Measurements from ENCODE around the gene CCDC57. TPM values are rescaled to one million over a fixed set of nuclear protein-coding genes. Genes with fewer than 3 reads are reported as not detected.
A peak's percentile ranks its signal among the peaks of the same experiment; 100 is the strongest.

Gene CCDC57
- total and polyA plus RNA-seq, 2 of the 8 experiments (the other 6 are each of a cell fraction or from before 2014, with no cell fraction given) = 8.4 to 12.9 TPM

GRCh38 chr17:82257473-82257872, 44.8 kb upstream of the CCDC57 start (continued):
- TF ChIP-seq CHD7 (IDR thresholded peaks at IDR 0.05; ENCODE audit: insufficient replicate concordance, low read length) = no peak
- peak; percentile 13; the same call in 1 of the 2 replicates for TF ChIP-seq SP2 (IDR thresholded peaks at IDR 0.05; ENCODE audit: low read length)
- TF ChIP-seq PHF8 (conservative IDR thresholded peaks at IDR 0.05; ENCODE audit: low read depth, low read length) = no peak
- 0 out of 2 replicates have a peak, but pooled peaks have one; percentile 50 for TF ChIP-seq CHD2 (IDR thresholded peaks at IDR 0.05; ENCODE audit: low read length)
- TF ChIP-seq SIN3A (conservative IDR thresholded peaks at IDR 0.05 in 1 of 2, IDR thresholded peaks at IDR 0.05 in 1 of 2; ENCODE audit: low read depth in 1 of 2, low read length in 2 of 2) = 0 out of 4 replicates have a peak, but pooled peaks of 1 of the 2 experiments have one; percentile 22
- no peak for TF ChIP-seq KDM5A (IDR thresholded peaks at IDR 0.05; ENCODE audit: low read length)
- no peak for TF ChIP-seq ZNF274 (IDR thresholded peaks at IDR 0.05; ENCODE audit: borderline replicate concordance, extremely low read depth, low read length)
